HPDE6-E6E7 (cell line): ENCODE measurements around the gene SLC25A26.

Experiments
- DNase-seq: peaks from one replicate; pipeline ENCODE4 v3.0.0; 2011; ENCODE audit warnings: missing footprints; ENCODE audit errors: extremely low spot score

Gene SLC25A26

GRCh38 chr3:66320390-66320789, 99.6 kb downstream of the SLC25A26 start:
- no peak for DNase-seq

- DNase-seq = no peak
Measured at GRCh38 chr3:66322436-66322835, 101.6 kb downstream of the SLC25A26 start.

- DNase-seq = no peak
Measured at GRCh38 chr3:66326340-66326739, 105.5 kb downstream of the SLC25A26 start.

- no peak for DNase-seq
Measured at GRCh38 chr3:66335671-66336070, 114.9 kb downstream of the SLC25A26 start.

GRCh38 chr3:66336333-66336766, 115.5 kb downstream of the SLC25A26 start:
- DNase-seq = no peak

- no peak for DNase-seq
Measured at GRCh38 chr3:66338927-66339326, 118.1 kb downstream of the SLC25A26 start.

GRCh38 chr3:66342717-66343356, 122.0 kb downstream of the SLC25A26 start:
- DNase-seq = no peak

GRCh38 chr3:66344391-66344811, 123.6 kb downstream of the SLC25A26 start:
- no peak for DNase-seq

- no peak for DNase-seq
Measured at GRCh38 chr3:66344848-66345578, 124.2 kb downstream of the SLC25A26 start.

- no peak for DNase-seq
Measured at GRCh38 chr3:66348704-66349103, 127.9 kb downstream of the SLC25A26 start.

- DNase-seq = no peak
Measured at GRCh38 chr3:66350601-66351000, 129.8 kb downstream of the SLC25A26 start.

- no peak for DNase-seq
Measured at GRCh38 chr3:66353039-66353438, 132.2 kb downstream of the SLC25A26 start.

GRCh38 chr3:66353530-66353929, 132.7 kb downstream of the SLC25A26 start:
- DNase-seq = no peak

GRCh38 chr3:66354001-66354400, 133.2 kb downstream of the SLC25A26 start:
- DNase-seq = no peak

- DNase-seq = no peak
Measured at GRCh38 chr3:66355394-66355793, 134.6 kb downstream of the SLC25A26 start.

GRCh38 chr3:66355997-66356396, 135.2 kb downstream of the SLC25A26 start:
- DNase-seq = no peak

- DNase-seq = no peak
Measured at GRCh38 chr3:66361356-66361755, 140.6 kb downstream of the SLC25A26 start.

- no peak for DNase-seq
Measured at GRCh38 chr3:66362541-66362941, 141.7 kb downstream of the SLC25A26 start.

- DNase-seq = no peak
Measured at GRCh38 chr3:66363148-66363547, 142.3 kb downstream of the SLC25A26 start.

- DNase-seq = no peak
Measured at GRCh38 chr3:66365080-66365479, 144.3 kb downstream of the SLC25A26 start.

GRCh38 chr3:66366747-66367146, 145.9 kb downstream of the SLC25A26 start:
- no peak for DNase-seq

- DNase-seq = no peak
Measured at GRCh38 chr3:66367979-66368378, 147.2 kb downstream of the SLC25A26 start.

- DNase-seq = no peak
Measured at GRCh38 chr3:66370179-66370578, 149.4 kb downstream of the SLC25A26 start.
